C4-2B (cell line): ENCODE results near the gene CMIP.

Experiments
- CTCF ChIP-seq: fragments of 450-650 bp; conservative IDR thresholded peaks from 2 replicates; pipeline ENCODE4 v1.5.1; 2017; ENCODE audit warnings: mild to moderate bottlenecking
- ZFX ChIP-seq: fragments of 450-650 bp; IDR thresholded peaks from 2 replicates; pipeline ENCODE4 v1.6.1; 2017

GRCh38 chr16:81635063-81635937 is 190.7 kb downstream of the CMIP start:
- TF ChIP-seq CTCF (no peak), ZFX (no peak)
